ENCODE results near the gene BICD1. TPM values are rescaled to one million over a fixed set of nuclear protein-coding genes. Genes with fewer than 3 reads are reported as not detected.

The BICD1 gene
- total RNA-seq, 1 experiment from 2014 or later: 45.6 TPM

- no peaks in the 10 kb centered on the region for H3K36me3 Mint-ChIP-seq (ENCODE audit: insufficient read depth, unreplicated experiment)
- TF ChIP-seq CTCF (IDR thresholded peaks at IDR 0.05; ENCODE audit: unreplicated experiment): no peak
- no peak overlapping the region for H3K27ac Mint-ChIP-seq (ENCODE audit: unreplicated experiment)
- H3K27me3 Mint-ChIP-seq (ENCODE audit: unreplicated experiment): no peaks in the 10 kb centered on the region
- H3K4me1 Mint-ChIP-seq (ENCODE audit: low read depth, unreplicated experiment): no peaks in the 10 kb centered on the region
- H3K4me3 Mint-ChIP-seq (ENCODE audit: low read depth, unreplicated experiment): no peak overlapping the region
- no peaks in the 10 kb centered on the region for H3K9me3 Mint-ChIP-seq (ENCODE audit: low read depth, unreplicated experiment)
- CTCF ChIA-PET: no interaction called here
- DNase-seq: no peak
- BruUV-seq (replicated peaks): no TSS peak
- intact Hi-C loops (cut with micrococcal nuclease; ENCODE audit: unreplicated experiment): no loop called here
These were observed 6.3 kb upstream of the BICD1 start for GRCh38 chr12:32100361-32100760.

GRCh38 chr12:32100888-32101287, 5.8 kb upstream of the BICD1 start:
- no peak for DNase-seq
- no TSS peak for BruUV-seq (replicated peaks)
- intact Hi-C loops (cut with micrococcal nuclease; ENCODE audit: unreplicated experiment): no loop called here

GRCh38 chr12:32102234-32102633, 4.4 kb upstream of the BICD1 start:
- H3K9me3 Mint-ChIP-seq (ENCODE audit: low read depth, unreplicated experiment): no peaks in the 10 kb centered on the region
- CTCF ChIA-PET: interaction anchor here (0.6 kb wide), 1 partner anchor 14 kb away, joined by 4 read pairs; no protein-coding TSS in a partner anchor
- no peak for TF ChIP-seq CTCF (IDR thresholded peaks at IDR 0.05; ENCODE audit: unreplicated experiment)
- H3K36me3 Mint-ChIP-seq (ENCODE audit: insufficient read depth, unreplicated experiment): peaks cover 16% of the 10 kb centered on the region
- intact Hi-C loops (cut with micrococcal nuclease; ENCODE audit: unreplicated experiment): no loop called here
- no peak for DNase-seq
- peaks cover 9% of the 10 kb centered on the region for H3K4me1 Mint-ChIP-seq (ENCODE audit: low read depth, unreplicated experiment)
- BruUV-seq (replicated peaks): no TSS peak
- no peak overlapping the region for H3K27ac Mint-ChIP-seq (ENCODE audit: unreplicated experiment)
- H3K4me3 Mint-ChIP-seq (ENCODE audit: low read depth, unreplicated experiment): no peak overlapping the region
- H3K27me3 Mint-ChIP-seq (ENCODE audit: unreplicated experiment): no peaks in the 10 kb centered on the region

More at GRCh38 chr12:32100888-32101287, 5.8 kb upstream of the BICD1 start:
- peaks cover 2% of the 10 kb centered on the region for H3K36me3 Mint-ChIP-seq (ENCODE audit: insufficient read depth, unreplicated experiment)
- no peak overlapping the region for H3K27ac Mint-ChIP-seq (ENCODE audit: unreplicated experiment)
- H3K4me1 Mint-ChIP-seq (ENCODE audit: low read depth, unreplicated experiment): peaks cover 4% of the 10 kb centered on the region
- no peak overlapping the region for H3K4me3 Mint-ChIP-seq (ENCODE audit: low read depth, unreplicated experiment)
- H3K27me3 Mint-ChIP-seq (ENCODE audit: unreplicated experiment): no peaks in the 10 kb centered on the region
- no peaks in the 10 kb centered on the region for H3K9me3 Mint-ChIP-seq (ENCODE audit: low read depth, unreplicated experiment)
- no peak for TF ChIP-seq CTCF (IDR thresholded peaks at IDR 0.05; ENCODE audit: unreplicated experiment)
- CTCF ChIA-PET: no interaction called here

- Mint-ChIP-seq H3K4me3 (ENCODE audit: low read depth, unreplicated experiment) (no peak overlapping the region), H3K36me3 (ENCODE audit: insufficient read depth, unreplicated experiment) (peaks cover 32% of the 10 kb centered on the region), H3K9me3 (ENCODE audit: low read depth, unreplicated experiment) (no peaks in the 10 kb centered on the region), H3K27ac (ENCODE audit: unreplicated experiment) (no peak overlapping the region), H3K4me1 (ENCODE audit: low read depth, unreplicated experiment) (peaks cover 10% of the 10 kb centered on the region), H3K27me3 (ENCODE audit: unreplicated experiment) (no peaks in the 10 kb centered on the region)
- no peak for DNase-seq
- CTCF ChIA-PET: no interaction called here
- no TSS peak for BruUV-seq (replicated peaks)
- no peak for TF ChIP-seq CTCF (IDR thresholded peaks at IDR 0.05; ENCODE audit: unreplicated experiment)
- intact Hi-C loops (cut with micrococcal nuclease; ENCODE audit: unreplicated experiment): loop anchor here (5.0 kb wide), 1 partner anchor 432 kb away; no protein-coding TSS in a partner anchor
These were observed 1.9 kb upstream of the BICD1 start for GRCh38 chr12:32104572-32105355.
